C4-2B (cell line): ENCODE data around the gene EZR.

Source experiments
- CTCF ChIP-seq: fragments of 450-650 bp; conservative IDR thresholded peaks from 2 replicates; pipeline ENCODE4 v1.5.1; 2017; ENCODE audit warnings: mild to moderate bottlenecking
- ZFX ChIP-seq: fragments of 450-650 bp; IDR thresholded peaks from 2 replicates; pipeline ENCODE4 v1.6.1; 2017

GRCh38 chr6:158812611-158813010 is 6.6 kb downstream of the EZR start:
- no peak for TF ChIP-seq CTCF
- no peak for TF ChIP-seq ZFX
